Bone marrow (tissue), 2 donors: ENCODE results near the gene BIN1.

Experiments used
- DNase-seq, 2 donors: peaks; one replicate each; lab custom pipeline; 2025; lab: John Stamatoyannopoulos, UW

The BIN1 gene

GRCh38 chr2:127090281-127091120, 16.5 kb downstream of the BIN1 start:
- DNase-seq = no peak

GRCh38 chr2:127089478-127090235, 17.3 kb downstream of the BIN1 start:
- no peak for DNase-seq

GRCh38 chr2:127088706-127089105, 18.2 kb downstream of the BIN1 start:
- no peak for DNase-seq

GRCh38 chr2:127087791-127088495, 19.0 kb downstream of the BIN1 start:
- no peak for DNase-seq

- peak; percentile 33 to 58 for DNase-seq
Observed at GRCh38 chr2:127086990-127087790, 19.8 kb downstream of the BIN1 start.

GRCh38 chr2:127085317-127085681, 21.7 kb downstream of the BIN1 start:
- DNase-seq = peak in 1 of 2 donors; percentile 8

GRCh38 chr2:127084611-127085316, 22.2 kb downstream of the BIN1 start:
- DNase-seq = no peak

GRCh38 chr2:127083819-127084503, 23.0 kb downstream of the BIN1 start:
- no peak for DNase-seq

- no peak for DNase-seq
Observed at GRCh38 chr2:127082974-127083373, 24.0 kb downstream of the BIN1 start.

GRCh38 chr2:127081826-127082633, 24.9 kb downstream of the BIN1 start:
- DNase-seq = peak in 1 of 2 donors; percentile 56

GRCh38 chr2:127080938-127081755, 25.8 kb downstream of the BIN1 start:
- DNase-seq = peak; percentile 7 to 11

- no peak for DNase-seq
Observed at GRCh38 chr2:127080226-127080937, 26.6 kb downstream of the BIN1 start.

- DNase-seq = no peak
Observed at GRCh38 chr2:127079358-127079920, 27.5 kb downstream of the BIN1 start.

GRCh38 chr2:127078666-127079270, 28.2 kb downstream of the BIN1 start:
- DNase-seq = no peak

- no peak for DNase-seq
Observed at GRCh38 chr2:127078028-127078427, 28.9 kb downstream of the BIN1 start.

GRCh38 chr2:127076924-127077323, 30.0 kb downstream of the BIN1 start:
- no peak for DNase-seq

GRCh38 chr2:127076290-127076689, 30.7 kb downstream of the BIN1 start:
- no peak for DNase-seq
